ENCODE measurements around the gene CDH23.

DNA sequence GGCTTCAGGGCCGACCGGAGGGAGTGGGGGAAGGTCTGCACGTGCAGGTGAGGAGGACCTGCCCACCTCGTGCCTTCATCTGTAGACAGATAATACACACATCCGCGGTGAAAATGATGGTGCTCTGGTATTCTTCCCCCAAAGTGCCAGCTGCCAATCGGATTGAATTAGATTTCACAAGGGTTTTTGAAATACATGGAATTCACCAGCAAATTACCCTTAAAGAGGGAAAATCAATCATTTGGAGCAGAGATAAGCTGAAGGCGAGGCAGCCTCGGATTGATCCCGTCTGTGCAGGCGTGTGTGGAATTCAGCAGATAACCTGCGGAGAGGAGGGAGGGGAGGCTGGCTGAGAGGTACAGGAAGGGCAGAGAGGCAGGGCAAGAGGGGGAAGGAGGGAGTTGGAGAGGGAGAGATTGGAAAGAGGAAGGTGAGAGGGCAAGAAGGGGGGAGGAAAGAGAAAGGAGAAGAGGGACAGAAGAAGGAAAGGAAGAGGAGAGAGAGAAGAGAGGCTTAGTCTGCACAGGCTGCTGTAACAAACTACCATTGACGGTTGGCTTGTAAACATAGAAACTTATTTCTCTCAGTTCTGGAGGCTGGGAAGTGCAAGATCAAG, 238.6 kb downstream of the CDH23 start:
- TF ChIP-seq, protein P1, sequence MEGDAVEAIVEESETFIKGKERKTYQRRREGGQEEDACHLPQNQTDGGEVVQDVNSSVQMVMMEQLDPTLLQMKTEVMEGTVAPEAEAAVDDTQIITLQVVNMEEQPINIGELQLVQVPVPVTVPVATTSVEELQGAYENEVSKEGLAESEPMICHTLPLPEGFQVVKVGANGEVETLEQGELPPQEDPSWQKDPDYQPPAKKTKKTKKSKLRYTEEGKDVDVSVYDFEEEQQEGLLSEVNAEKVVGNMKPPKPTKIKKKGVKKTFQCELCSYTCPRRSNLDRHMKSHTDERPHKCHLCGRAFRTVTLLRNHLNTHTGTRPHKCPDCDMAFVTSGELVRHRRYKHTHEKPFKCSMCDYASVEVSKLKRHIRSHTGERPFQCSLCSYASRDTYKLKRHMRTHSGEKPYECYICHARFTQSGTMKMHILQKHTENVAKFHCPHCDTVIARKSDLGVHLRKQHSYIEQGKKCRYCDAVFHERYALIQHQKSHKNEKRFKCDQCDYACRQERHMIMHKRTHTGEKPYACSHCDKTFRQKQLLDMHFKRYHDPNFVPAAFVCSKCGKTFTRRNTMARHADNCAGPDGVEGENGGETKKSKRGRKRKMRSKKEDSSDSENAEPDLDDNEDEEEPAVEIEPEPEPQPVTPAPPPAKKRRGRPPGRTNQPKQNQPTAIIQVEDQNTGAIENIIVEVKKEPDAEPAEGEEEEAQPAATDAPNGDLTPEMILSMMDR (IDR thresholded peaks at IDR 0.05; ENCODE audit: low read depth, low read length, poor library complexity, severe bottlenecking): no peak
- no peak for TF ChIP-seq EZH2phosphoT487 (IDR thresholded peaks at IDR 0.05; ENCODE audit: borderline replicate concordance, low read length)
